ENCODE data around the gene AMPD3. TPM values are rescaled to one million over a fixed set of nuclear protein-coding genes. Genes with fewer than 3 reads are reported as not detected.

Gene AMPD3
- total and polyA plus RNA-seq, 12 donors, result 0.59 to 8.7 (median 2.4) TPM

GRCh38 chr11:10412266-10412665, 42.8 kb upstream of the AMPD3 start:
- 95 to 96% methylated on average over 3 of the region's 3 CpGs for WGBS, 2 donors
- intact Hi-C loops (cut with DNase I), result loop anchor here in 2 of 10 donors (5.0 kb wide), 3 partner anchors 240 to 325 kb away; no protein-coding TSS in a partner anchor
- H3K4me3 ChIP-seq, result no peak overlapping the region
- no peak for TF ChIP-seq CTCF (IDR thresholded peaks at IDR 0.05)
- H3K9me3 ChIP-seq, result no peaks in the 10 kb centered on the region
- DNase-seq, result no peak
- no peaks in the 10 kb centered on the region for H3K27me3 ChIP-seq
- no peaks in the 10 kb centered on the region for H3K36me3 ChIP-seq
- no peak for ATAC-seq
- no peak overlapping the region for H3K27ac ChIP-seq
- peaks cover 0 to 31% (median 4%) of the 10 kb centered on the region in 9 donors for H3K4me1 ChIP-seq

- H3K9me3 ChIP-seq, result no peaks in the 10 kb centered on the region
- H3K4me1 ChIP-seq, result peaks cover 0 to 27% (median 4%) of the 10 kb centered on the region in 9 donors
- WGBS, 2 donors, result 54 to 74% methylated on average over 6 of the region's 6 CpGs
- peak overlapping the region in 1 of 10 donors; percentile 77 for H3K27ac ChIP-seq
- DNase-seq (peak in 1 of 2 donors; percentile 36), ATAC-seq (peak in 5 of 8 donors; percentile 38 to 61 (median 58))
- intact Hi-C loops (cut with DNase I), result loop anchor here in 2 of 10 donors (5.0 kb wide), 3 partner anchors 239 to 324 kb away; no protein-coding TSS in a partner anchor
- H3K36me3 ChIP-seq, result no peaks in the 10 kb centered on the region
- H3K27me3 ChIP-seq, result no peaks in the 10 kb centered on the region
- no peak overlapping the region for H3K4me3 ChIP-seq
- peak in 6 of 9 donors; percentile 10 to 48 (median 25) for TF ChIP-seq CTCF (IDR thresholded peaks at IDR 0.05)
Observed at GRCh38 chr11:10413268-10413667, 41.8 kb upstream of the AMPD3 start.

GRCh38 chr11:10414181-10414580, 40.9 kb upstream of the AMPD3 start:
- intact Hi-C loops (cut with DNase I), result loop anchor here in 2 of 10 donors (5.0 kb wide), 3 partner anchors 238 to 323 kb away; no protein-coding TSS in a partner anchor
- TF ChIP-seq CTCF (IDR thresholded peaks at IDR 0.05), result no peak
- H3K27me3 ChIP-seq, result no peaks in the 10 kb centered on the region
- no peaks in the 10 kb centered on the region for H3K9me3 ChIP-seq
- 41 to 45% methylated on average over 8 of the region's 8 CpGs for WGBS, 2 donors
- peak in 5 of 8 donors; percentile 49 to 76 (median 61) for ATAC-seq
- DNase-seq, result no peak
- H3K36me3 ChIP-seq, result no peaks in the 10 kb centered on the region
- peaks cover 0 to 27% (median 4%) of the 10 kb centered on the region in 9 donors for H3K4me1 ChIP-seq
- H3K27ac ChIP-seq, result peak overlapping the region in 6 of 10 donors; percentile 10 to 77 (median 40)
- H3K4me3 ChIP-seq, result no peak overlapping the region

GRCh38 chr11:10414659-10415058, 40.4 kb upstream of the AMPD3 start:
- intact Hi-C loops (cut with DNase I), result loop anchor here in 2 of 10 donors (5.0 kb wide), 3 partner anchors 238 to 323 kb away; no protein-coding TSS in a partner anchor
- peak overlapping the region in 5 of 10 donors; percentile 20 to 77 (median 44) for H3K27ac ChIP-seq
- 54% methylated on average over 10 of the region's 10 CpGs for WGBS, 2 donors
- TF ChIP-seq CTCF (IDR thresholded peaks at IDR 0.05), result no peak
- peak; percentile 66 to 86 (median 78) for ATAC-seq
- H3K27me3 ChIP-seq, result no peaks in the 10 kb centered on the region
- H3K36me3 ChIP-seq, result no peaks in the 10 kb centered on the region
- DNase-seq, result peak; percentile 24 to 37
- peak overlapping the region in 1 of 10 donors; percentile 10 for H3K4me3 ChIP-seq
- H3K4me1 ChIP-seq, result peaks cover 0 to 27% (median 4%) of the 10 kb centered on the region in 9 donors
- no peaks in the 10 kb centered on the region for H3K9me3 ChIP-seq
